Measurements from ENCODE around the gene MYLK3. TPM values are rescaled to one million over a fixed set of nuclear protein-coding genes. Genes with fewer than 3 reads are reported as not detected.

The MYLK3 gene
- total and polyA plus RNA-seq, 2 donors (not counting 3 experiments of a cell fraction or from before 2014, with no cell fraction given): not detected

- Histone ChIP-seq H3K4me2 (ENCODE audit: insufficient read depth, low read length) (no peak overlapping the region), H3K79me2 (ENCODE audit: control insufficient read depth, insufficient read depth, low read length) (no peaks in the 10 kb centered on the region), H3K27me3 (ENCODE audit: control insufficient read depth in 2 of 2, insufficient read depth in 2 of 2, low read length in 2 of 2) (no peaks in the 10 kb centered on the region), H3K9me3 (replicated peaks; ENCODE audit: control insufficient read depth, insufficient read depth, low read length) (no peaks in the 10 kb centered on the region), H2AFZ (ENCODE audit: low read depth, low read length) (no peak overlapping the region), H3K9ac (replicated peaks; ENCODE audit: extremely low read depth, insufficient read depth, low read length) (no peak overlapping the region), H4K20me1 (replicated peaks; ENCODE audit: control insufficient read depth, extremely low read depth, insufficient read depth, low read length) (no peaks in the 10 kb centered on the region), H3K9me1 (replicated peaks; ENCODE audit: control insufficient read depth, extremely low read depth, insufficient read depth, low read length) (no peaks in the 10 kb centered on the region), H3K36me3 (ENCODE audit: control insufficient read depth in 2 of 2, extremely low read depth in 1 of 2, insufficient read depth in 2 of 2, low read length in 2 of 2) (peaks cover 0 to 9% of the 10 kb centered on the region in 2 experiments), H3K4me1 (ENCODE audit: control insufficient read depth, extremely low read depth, insufficient read depth, low read length) (no peaks in the 10 kb centered on the region), H3K4me3 (replicated peaks in 1 of 3; ENCODE audit: insufficient read depth in 1 of 3, low read depth in 1 of 3, low read length in 3 of 3) (no peak overlapping the region), H3K27ac (ENCODE audit: insufficient read depth, low read depth, low read length) (no peak overlapping the region)
- FAIRE-seq (no peak), DNase-seq (ENCODE audit: low read depth, low spot score) (no peak)
- no peak for TF ChIP-seq POLR2A (IDR thresholded peaks at IDR 0.05; ENCODE audit: low read depth, low read length)
- TF ChIP-seq FOS (IDR thresholded peaks at IDR 0.05; ENCODE audit: borderline replicate concordance, insufficient read depth, low read length): no peak
- TF ChIP-seq EZH2 (IDR thresholded peaks at IDR 0.05; ENCODE audit: borderline replicate concordance, low read depth, low read length, severe bottlenecking): no peak
- TF ChIP-seq, protein P1, sequence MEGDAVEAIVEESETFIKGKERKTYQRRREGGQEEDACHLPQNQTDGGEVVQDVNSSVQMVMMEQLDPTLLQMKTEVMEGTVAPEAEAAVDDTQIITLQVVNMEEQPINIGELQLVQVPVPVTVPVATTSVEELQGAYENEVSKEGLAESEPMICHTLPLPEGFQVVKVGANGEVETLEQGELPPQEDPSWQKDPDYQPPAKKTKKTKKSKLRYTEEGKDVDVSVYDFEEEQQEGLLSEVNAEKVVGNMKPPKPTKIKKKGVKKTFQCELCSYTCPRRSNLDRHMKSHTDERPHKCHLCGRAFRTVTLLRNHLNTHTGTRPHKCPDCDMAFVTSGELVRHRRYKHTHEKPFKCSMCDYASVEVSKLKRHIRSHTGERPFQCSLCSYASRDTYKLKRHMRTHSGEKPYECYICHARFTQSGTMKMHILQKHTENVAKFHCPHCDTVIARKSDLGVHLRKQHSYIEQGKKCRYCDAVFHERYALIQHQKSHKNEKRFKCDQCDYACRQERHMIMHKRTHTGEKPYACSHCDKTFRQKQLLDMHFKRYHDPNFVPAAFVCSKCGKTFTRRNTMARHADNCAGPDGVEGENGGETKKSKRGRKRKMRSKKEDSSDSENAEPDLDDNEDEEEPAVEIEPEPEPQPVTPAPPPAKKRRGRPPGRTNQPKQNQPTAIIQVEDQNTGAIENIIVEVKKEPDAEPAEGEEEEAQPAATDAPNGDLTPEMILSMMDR (IDR thresholded peaks at IDR 0.05; ENCODE audit: extremely low read depth in 1 of 2, insufficient read depth in 1 of 2, low read depth in 1 of 2, low read length in 2 of 2): no peak
- no peak for TF ChIP-seq GATA2 (IDR thresholded peaks at IDR 0.05; ENCODE audit: insufficient read depth, insufficient read length, low read depth, low read length)
- TF ChIP-seq MAX (IDR thresholded peaks at IDR 0.05; ENCODE audit: insufficient read depth, insufficient read length): no peak
- TF ChIP-seq POLR2AphosphoS5 (IDR thresholded peaks at IDR 0.05; ENCODE audit: insufficient read depth, low read depth, low read length): no peak
- TF ChIP-seq JUN (IDR thresholded peaks at IDR 0.05; ENCODE audit: borderline replicate concordance, insufficient read depth, insufficient read length, low read depth): no peak
- ChIA-PET POLR2A (no interaction called here), CTCF (no interaction called here)
- dilution Hi-C loops (cut with MboI; ENCODE audit: extremely low pct_ligation_motif_present, low sequenced_read_pairs) (no loop called here), intact Hi-C loops (cut with micrococcal nuclease) (no loop called here)
- BruUV-seq (replicated peaks): no TSS peak
Observed at GRCh38 chr16:46702030-46702429, 46.1 kb downstream of the MYLK3 start.
